ENCODE results near the gene COL18A1.

The COL18A1 gene

DNA sequence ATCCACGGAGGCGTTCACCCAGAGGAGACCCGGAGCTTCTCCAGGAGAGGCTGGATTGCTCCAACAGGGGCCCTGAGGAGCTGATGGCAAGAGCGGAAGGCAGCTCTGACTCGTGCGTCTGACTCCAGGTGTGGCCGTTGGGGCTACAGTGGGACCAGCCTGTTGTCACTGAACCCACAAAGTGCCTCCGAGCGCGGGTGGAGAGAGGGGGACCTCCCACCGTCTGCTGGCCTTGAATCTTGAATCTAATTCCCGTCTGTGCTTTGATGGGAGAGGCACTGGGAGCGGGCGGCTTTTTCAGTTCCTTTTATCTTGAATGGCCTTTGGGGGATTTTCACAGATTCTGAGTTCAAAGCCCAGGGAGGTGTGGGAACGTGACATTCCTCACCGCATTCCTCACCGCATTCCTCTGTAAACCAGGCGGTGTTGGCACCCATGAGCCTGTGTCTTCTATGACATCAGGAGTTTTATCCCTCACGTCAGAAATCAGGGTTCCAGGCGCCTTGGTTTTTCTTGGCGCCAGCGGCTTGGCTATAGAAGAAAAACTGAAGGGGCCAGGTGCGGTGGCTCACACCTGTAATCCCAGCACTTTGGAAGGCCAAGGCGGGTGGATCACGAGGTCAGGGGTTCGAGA, 39.2 kb upstream of the COL18A1 start:
- no peak for ATAC-seq
- TF ChIP-seq OSR1 (CRISPR knock-in tag; IDR thresholded peaks at IDR 0.05), result no peak
- TF ChIP-seq, protein P1, sequence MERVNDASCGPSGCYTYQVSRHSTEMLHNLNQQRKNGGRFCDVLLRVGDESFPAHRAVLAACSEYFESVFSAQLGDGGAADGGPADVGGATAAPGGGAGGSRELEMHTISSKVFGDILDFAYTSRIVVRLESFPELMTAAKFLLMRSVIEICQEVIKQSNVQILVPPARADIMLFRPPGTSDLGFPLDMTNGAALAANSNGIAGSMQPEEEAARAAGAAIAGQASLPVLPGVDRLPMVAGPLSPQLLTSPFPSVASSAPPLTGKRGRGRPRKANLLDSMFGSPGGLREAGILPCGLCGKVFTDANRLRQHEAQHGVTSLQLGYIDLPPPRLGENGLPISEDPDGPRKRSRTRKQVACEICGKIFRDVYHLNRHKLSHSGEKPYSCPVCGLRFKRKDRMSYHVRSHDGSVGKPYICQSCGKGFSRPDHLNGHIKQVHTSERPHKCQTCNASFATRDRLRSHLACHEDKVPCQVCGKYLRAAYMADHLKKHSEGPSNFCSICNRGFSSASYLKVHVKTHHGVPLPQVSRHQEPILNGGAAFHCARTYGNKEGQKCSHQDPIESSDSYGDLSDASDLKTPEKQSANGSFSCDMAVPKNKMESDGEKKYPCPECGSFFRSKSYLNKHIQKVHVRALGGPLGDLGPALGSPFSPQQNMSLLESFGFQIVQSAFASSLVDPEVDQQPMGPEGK (CRISPR knock-in tag; IDR thresholded peaks at IDR 0.05; ENCODE audit: borderline replicate concordance), result no peak
- no peak for TF ChIP-seq CSDC2 (CRISPR knock-in tag; IDR thresholded peaks at IDR 0.05)
- TF ChIP-seq ZNF70 (CRISPR knock-in tag; IDR thresholded peaks at IDR 0.05), result no peak
- TF ChIP-seq, protein P2, sequence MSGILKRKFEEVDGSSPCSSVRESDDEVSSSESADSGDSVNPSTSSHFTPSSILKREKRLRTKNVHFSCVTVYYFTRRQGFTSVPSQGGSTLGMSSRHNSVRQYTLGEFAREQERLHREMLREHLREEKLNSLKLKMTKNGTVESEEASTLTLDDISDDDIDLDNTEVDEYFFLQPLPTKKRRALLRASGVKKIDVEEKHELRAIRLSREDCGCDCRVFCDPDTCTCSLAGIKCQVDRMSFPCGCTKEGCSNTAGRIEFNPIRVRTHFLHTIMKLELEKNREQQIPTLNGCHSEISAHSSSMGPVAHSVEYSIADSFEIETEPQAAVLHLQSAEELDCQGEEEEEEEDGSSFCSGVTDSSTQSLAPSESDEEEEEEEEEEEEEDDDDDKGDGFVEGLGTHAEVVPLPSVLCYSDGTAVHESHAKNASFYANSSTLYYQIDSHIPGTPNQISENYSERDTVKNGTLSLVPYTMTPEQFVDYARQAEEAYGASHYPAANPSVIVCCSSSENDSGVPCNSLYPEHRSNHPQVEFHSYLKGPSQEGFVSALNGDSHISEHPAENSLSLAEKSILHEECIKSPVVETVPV (CRISPR knock-in tag; IDR thresholded peaks at IDR 0.05), result no peak
- TF ChIP-seq, protein P3, sequence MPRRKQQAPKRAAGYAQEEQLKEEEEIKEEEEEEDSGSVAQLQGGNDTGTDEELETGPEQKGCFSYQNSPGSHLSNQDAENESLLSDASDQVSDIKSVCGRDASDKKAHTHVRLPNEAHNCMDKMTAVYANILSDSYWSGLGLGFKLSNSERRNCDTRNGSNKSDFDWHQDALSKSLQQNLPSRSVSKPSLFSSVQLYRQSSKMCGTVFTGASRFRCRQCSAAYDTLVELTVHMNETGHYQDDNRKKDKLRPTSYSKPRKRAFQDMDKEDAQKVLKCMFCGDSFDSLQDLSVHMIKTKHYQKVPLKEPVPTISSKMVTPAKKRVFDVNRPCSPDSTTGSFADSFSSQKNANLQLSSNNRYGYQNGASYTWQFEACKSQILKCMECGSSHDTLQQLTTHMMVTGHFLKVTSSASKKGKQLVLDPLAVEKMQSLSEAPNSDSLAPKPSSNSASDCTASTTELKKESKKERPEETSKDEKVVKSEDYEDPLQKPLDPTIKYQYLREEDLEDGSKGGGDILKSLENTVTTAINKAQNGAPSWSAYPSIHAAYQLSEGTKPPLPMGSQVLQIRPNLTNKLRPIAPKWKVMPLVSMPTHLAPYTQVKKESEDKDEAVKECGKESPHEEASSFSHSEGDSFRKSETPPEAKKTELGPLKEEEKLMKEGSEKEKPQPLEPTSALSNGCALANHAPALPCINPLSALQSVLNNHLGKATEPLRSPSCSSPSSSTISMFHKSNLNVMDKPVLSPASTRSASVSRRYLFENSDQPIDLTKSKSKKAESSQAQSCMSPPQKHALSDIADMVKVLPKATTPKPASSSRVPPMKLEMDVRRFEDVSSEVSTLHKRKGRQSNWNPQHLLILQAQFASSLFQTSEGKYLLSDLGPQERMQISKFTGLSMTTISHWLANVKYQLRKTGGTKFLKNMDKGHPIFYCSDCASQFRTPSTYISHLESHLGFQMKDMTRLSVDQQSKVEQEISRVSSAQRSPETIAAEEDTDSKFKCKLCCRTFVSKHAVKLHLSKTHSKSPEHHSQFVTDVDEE (CRISPR knock-in tag; IDR thresholded peaks at IDR 0.05), result no peak
- TF ChIP-seq ZNF565 (CRISPR knock-in tag; conservative IDR thresholded peaks at IDR 0.05; ENCODE audit: low read depth), result no peak

DNA sequence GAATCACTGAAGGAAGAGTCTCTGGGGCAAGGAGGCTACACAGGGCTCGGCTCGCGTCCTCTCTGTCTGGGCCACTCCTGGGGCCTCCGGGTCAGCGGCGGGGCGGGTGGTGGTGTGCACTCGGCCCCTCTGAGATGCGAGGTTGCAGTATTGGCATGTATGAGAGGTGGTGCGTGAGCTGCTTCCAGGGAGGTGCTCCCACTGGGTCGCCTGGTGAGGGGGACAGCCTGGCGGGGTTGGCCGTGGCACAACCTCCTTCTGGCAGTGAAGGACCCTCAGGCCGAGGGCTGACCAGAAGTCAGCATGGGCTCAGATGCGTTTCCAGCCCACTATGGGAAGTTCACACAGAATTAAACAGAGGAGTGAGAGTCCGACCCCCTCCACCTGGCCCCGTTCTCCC, 38.5 kb upstream of the COL18A1 start:
- no peak for ATAC-seq
- no peak for TF ChIP-seq BACH2 (CRISPR knock-in tag; IDR thresholded peaks at IDR 0.05; ENCODE audit: borderline replicate concordance)
- TF ChIP-seq, protein P3 (CRISPR knock-in tag; IDR thresholded peaks at IDR 0.05), result no peak
- no peak for TF ChIP-seq TCF4 (CRISPR knock-in tag; IDR thresholded peaks at IDR 0.05; ENCODE audit: borderline replicate concordance)
- TF ChIP-seq, protein P1 (CRISPR knock-in tag; IDR thresholded peaks at IDR 0.05; ENCODE audit: borderline replicate concordance), result no peak
- no peak for TF ChIP-seq ARNTL (CRISPR knock-in tag; IDR thresholded peaks at IDR 0.05; ENCODE audit: borderline replicate concordance, low read depth)
- TF ChIP-seq ZC3H10 (CRISPR knock-in tag; IDR thresholded peaks at IDR 0.05), result no peak
- no peak for TF ChIP-seq PPARA (CRISPR knock-in tag; IDR thresholded peaks at IDR 0.05; ENCODE audit: borderline replicate concordance)
- no peak for TF ChIP-seq ZFP30 (CRISPR knock-in tag; IDR thresholded peaks at IDR 0.05)
- no peak for TF ChIP-seq SNAI2 (CRISPR knock-in tag; IDR thresholded peaks at IDR 0.05)
- TF ChIP-seq ISL1 (CRISPR knock-in tag; IDR thresholded peaks at IDR 0.05), result no peak
- TF ChIP-seq, protein P2 (CRISPR knock-in tag; IDR thresholded peaks at IDR 0.05), result no peak
- TF ChIP-seq, protein P4, sequence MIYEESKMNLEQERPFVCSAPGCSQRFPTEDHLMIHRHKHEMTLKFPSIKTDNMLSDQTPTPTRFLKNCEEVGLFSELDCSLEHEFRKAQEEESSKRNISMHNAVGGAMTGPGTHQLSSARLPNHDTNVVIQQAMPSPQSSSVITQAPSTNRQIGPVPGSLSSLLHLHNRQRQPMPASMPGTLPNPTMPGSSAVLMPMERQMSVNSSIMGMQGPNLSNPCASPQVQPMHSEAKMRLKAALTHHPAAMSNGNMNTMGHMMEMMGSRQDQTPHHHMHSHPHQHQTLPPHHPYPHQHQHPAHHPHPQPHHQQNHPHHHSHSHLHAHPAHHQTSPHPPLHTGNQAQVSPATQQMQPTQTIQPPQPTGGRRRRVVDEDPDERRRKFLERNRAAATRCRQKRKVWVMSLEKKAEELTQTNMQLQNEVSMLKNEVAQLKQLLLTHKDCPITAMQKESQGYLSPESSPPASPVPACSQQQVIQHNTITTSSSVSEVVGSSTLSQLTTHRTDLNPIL (CRISPR knock-in tag; IDR thresholded peaks at IDR 0.05; ENCODE audit: low read depth), result no peak
- TF ChIP-seq ZNF565 (CRISPR knock-in tag; conservative IDR thresholded peaks at IDR 0.05; ENCODE audit: low read depth), result no peak
- no peak for TF ChIP-seq ESRRG (CRISPR knock-in tag; IDR thresholded peaks at IDR 0.05)
- TF ChIP-seq TOX (CRISPR knock-in tag; IDR thresholded peaks at IDR 0.05; ENCODE audit: borderline replicate concordance), result no peak
- no peak for TF ChIP-seq GLIS3 (CRISPR knock-in tag; IDR thresholded peaks at IDR 0.05)
